GM12872 (cell line): ENCODE measurements around the gene LAMC2.

Source experiments
- CTCF ChIP-seq: IDR thresholded peaks from 3 replicates; pipeline ENCODE4 v1.5.1; 2011; ENCODE audit warnings: low read depth, mild to moderate bottlenecking, low read length, moderate library complexity; ENCODE audit not compliant: insufficient read depth

The LAMC2 gene

GRCh38 chr1:183239793-183240525 lies 53.9 kb downstream of the LAMC2 start:
- TF ChIP-seq CTCF, result no peak

GRCh38 chr1:183240526-183240825 lies 54.4 kb downstream of the LAMC2 start:
- no peak for TF ChIP-seq CTCF

GRCh38 chr1:183241471-183241870 lies 55.4 kb downstream of the LAMC2 start:
- TF ChIP-seq CTCF, result no peak

- TF ChIP-seq CTCF, result no peak
Measured at GRCh38 chr1:183242556-183242955, 56.5 kb downstream of the LAMC2 start.

- TF ChIP-seq CTCF, result no peak
Measured at GRCh38 chr1:183243161-183244050, 57.3 kb downstream of the LAMC2 start.

GRCh38 chr1:183244466-183244865 lies 58.4 kb downstream of the LAMC2 start:
- TF ChIP-seq CTCF, result no peak

- TF ChIP-seq CTCF, result no peak
Measured at GRCh38 chr1:183245357-183245756, 59.3 kb downstream of the LAMC2 start.
